NCI-H2107 treated with DMSO at 0.1 percent for 48 hours (cell line): Measurements from ENCODE around the gene CHAC1.

Experiments used
- DNase-seq: peaks from one replicate; lab custom pipeline; 2025; ENCODE audit not compliant: unreplicated experiment; lab: John Stamatoyannopoulos, UW

Gene CHAC1, protein sequence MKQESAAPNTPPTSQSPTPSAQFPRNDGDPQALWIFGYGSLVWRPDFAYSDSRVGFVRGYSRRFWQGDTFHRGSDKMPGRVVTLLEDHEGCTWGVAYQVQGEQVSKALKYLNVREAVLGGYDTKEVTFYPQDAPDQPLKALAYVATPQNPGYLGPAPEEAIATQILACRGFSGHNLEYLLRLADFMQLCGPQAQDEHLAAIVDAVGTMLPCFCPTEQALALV

DNA sequence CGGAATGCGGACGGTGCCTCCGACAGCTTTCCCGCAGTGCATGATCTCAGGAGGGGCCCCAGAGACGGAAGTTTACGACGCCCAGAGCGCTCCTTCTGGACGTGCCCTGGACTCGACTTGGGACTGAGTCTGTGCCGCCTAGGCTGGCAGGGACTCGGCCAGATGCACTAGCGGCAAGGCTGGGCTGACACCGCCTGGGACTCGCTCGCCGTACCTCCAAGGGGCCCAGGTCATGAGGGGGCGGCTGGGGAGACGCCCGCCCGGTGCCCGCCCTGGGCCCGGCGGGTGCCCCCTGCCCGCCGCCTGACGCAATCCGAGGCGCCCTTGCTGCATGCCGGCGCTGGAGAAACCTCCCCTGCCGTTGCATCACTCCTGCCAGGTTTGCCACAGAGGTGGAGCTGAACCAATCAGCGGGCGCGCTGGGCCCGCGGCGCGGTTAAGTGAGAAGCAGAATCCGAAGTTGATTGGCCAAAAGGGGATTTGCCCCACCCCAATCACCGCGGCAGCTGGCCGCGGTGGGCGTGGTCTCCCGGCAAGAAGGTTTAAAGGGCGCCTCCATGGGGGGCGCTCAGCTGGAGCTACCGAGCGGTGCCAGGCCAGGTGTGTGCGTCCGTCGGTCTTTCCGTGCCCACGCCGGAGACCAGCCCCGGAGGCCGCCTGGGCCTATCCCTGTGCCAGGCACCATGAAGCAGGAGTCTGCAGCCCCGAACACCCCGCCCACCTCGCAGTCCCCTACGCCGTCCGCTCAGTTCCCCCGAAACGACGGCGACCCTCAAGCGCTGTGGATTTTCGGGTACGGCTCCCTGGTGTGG, at the start of gene CHAC1:
Gene CHAC1, plus strand, starts transcription at position 571 of the 812 bp plus-strand sequence. Its CDS starts 113 bp downstream, at position 684.
- peak; percentile 83 for DNase-seq

DNA sequence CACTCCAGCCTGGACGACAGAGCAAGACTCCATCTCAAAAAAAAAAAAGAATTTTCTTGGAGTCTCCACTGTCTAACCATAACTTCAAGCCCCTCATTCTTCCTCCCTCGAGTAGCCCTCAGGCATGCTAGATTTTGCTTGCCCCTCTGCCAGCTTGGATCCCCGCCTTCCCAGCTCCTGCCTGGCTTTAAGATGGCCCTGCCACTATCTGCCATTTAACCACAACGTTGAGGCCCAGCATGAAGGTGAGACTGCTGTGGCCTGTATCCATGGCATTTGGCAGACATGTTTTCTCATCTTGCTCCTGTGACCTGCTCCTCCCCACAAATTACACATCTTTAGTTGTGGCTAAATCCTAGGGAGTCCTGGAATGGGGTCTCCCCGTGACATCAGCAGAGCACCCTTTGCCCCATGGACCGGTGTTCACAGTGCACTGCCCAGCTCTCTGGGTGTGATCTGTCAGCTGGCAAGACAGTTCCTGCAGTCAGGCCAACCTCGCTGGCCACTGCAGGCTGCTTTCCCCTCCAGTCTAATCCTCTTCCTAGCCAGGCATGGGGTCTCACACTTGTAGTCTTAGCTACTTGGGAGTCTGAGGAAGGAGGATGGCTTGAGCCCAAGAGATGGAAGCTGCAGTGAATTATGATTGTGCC, 48.6 kb upstream of the CHAC1 start:
- DNase-seq = no peak

DNA sequence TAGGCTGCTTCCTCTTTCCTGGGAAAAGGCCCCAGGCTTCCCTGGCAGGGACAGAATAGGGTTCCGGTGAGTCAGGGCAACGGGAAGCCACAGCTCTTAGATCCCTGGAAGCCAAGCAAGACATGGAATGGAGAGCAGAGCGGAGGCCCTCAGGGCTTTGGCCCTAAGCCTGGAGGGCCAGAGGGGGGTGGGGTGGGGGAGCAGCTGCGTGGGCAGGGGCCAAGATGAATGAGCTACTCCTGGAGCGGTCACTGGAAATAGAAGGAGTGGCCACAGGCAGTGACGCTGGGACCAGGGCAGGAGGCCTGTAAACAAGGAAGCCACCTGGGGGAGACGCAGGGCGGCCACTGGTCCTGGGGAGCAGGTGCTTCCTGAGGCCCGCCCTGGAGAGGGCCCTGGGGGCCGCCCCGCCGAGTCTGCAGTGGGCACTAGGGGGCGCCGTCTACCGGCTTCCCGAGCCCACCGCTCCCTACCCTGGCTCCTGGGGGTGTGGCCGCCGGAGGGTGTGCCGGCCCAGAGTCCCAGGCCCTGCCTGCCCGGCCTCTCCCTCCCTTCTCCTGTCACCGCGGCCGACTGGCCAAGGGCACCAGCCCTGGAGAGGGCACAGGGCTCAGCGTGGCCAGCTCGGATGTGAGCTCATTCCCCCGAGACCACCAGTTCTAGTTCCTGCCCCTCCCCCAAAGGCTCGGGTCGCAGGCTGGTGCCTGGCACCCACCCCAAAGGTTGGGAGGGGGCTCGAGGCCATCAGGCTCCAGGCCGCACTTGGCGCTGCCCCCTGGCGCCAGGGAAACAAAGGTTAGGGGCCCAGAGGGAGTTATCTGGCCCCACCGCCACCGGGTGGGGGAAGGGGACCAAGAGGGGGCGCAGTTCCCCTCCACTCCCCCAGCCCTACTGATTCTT, 46.9 kb upstream of the CHAC1 start:
- DNase-seq = peak; percentile 58

DNA sequence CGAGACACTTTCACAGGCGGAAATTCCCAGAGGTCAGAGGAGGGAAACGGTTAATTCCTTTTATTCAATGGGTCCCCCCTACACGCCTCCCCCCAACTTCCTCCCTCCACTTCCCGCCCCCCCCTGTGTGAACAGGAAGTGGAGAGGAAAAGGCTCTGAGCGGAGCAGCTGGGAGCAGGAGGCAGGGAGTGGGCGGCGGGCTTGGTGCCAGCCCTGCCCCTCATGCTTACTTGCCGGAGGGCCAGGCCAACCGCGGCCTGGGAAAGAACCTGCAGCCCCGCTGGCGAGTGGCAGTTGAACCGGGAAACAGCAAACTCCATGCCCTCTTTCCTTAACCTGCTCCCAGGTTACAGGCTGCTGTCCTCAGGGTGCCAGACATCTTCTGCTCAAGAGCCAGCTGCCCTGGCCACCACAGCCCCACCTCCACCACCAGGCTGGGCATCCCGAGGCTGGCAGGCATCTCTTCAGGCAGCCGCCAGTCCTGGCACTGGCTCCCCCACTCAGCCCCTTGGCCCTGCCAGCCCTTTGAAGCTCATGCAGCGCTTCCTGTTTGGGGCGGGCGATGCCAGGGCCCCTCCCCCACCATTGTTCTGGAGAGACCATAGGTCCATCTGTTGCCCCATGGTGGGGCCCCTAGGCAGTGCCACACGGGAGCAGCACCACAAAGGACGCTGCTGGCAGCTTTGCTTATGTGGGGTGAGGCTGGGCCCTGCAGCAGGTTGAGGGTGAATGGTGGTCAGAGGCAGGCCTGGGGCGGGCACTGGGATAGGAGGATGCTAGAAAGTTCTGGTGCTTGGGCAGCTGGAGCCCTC, 46.1 kb upstream of the CHAC1 start:
- peak; percentile 36 for DNase-seq

DNA sequence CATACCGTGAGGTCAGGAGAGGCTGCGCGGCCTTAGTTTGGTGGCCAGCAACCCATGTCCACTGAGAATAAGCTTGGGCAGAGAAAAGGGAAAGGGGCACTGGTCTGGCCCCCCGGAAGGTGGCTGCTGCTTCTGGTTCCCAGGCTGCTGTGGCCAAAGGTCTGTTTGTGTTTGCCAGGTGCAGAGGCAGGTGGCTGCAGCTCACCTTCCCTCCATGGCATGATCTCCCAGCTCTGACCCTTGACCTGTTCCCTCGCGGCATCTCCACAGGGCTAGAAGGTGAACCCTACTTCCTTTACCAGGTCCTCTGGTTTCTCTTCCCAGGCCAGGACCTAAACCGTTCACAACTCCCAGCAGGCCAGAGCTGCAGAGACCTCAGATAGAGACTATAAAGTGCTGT, 45.2 kb upstream of the CHAC1 start:
- DNase-seq = no peak

DNA sequence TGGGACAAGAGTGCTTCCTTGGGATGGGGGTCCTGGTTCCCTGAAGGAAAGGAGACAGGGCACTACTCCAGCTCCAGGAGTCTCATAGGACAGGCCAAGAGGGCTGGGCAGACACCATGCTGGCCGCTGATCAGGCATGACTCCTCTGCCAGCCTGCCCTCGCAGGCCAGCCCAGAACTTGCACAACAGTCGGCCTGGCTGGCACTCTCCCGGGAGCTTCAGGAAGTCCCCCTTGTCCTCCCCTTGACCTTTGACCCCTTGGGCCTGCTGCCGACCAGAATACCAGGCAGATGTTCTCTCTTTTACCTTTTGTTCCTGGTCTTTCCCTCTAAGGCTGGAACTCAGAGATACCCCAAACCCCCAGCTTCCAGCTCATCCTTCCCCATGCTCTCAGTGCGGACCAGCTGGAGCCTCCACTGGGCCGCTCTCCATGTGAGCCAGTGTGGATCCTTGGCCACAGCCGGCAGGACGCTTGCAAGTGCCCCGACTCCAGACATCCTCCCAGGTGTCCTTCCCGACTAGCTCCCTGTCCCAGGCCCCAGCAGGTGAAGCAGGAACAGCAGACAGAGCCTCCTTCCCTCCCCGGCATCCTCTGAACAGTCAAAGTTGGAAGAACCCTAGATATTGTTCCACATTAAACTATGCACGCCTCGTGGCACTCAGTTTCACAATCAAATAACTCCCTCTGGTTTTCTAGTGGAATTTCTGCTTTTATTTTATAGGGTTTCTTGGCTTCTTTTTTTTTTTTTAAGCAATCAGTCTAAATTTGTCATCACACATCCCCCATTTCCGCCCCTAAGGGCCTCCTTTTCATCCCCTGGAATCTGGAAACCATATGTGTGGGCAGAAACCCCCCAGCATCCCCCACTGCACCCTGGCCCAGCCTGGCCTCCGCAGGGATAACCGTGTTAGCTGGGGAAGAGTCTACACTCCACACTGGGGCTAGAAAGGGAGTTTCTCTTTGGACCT, 43.3 kb upstream of the CHAC1 start:
- no peak for DNase-seq

DNA sequence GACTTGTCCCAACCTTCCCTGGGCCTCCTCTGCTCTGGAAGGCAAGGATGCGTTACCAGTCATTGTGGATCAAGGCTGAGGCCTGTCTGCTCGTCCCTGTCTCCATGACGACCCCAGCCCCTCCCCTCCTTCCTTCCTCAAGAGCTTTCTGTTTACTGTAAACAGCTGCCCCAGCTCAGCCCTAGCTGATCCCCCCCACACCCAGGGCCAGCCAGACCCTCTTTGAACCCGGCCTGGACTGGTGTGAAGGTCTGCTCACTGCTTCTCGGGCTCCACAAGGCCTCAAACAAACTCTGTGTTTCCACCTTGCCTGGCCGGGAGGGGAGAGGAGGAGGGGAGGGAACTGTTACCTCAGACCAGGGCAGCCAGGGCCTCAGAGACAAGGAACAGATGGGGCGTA, 42.1 kb upstream of the CHAC1 start:
- no peak for DNase-seq

DNA sequence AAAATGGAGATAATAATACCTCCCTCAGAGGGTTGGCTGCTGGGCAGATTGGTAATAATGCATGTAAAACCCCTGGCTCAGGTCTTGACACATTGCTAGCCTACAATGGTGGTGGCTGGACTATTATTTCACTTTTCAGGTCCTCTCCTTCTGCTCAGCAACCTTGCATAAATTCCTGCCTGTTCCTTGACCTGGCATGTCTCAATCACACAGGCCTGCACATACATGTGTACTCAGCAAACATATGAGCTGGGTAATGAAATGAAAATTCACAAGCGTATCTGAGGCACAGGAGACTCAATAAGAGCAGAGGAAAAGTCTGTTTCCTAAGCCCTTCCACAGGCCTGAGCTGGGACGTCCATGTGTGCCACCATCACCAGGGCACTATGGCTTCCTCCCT, 41.6 kb upstream of the CHAC1 start:
- DNase-seq = no peak

DNA sequence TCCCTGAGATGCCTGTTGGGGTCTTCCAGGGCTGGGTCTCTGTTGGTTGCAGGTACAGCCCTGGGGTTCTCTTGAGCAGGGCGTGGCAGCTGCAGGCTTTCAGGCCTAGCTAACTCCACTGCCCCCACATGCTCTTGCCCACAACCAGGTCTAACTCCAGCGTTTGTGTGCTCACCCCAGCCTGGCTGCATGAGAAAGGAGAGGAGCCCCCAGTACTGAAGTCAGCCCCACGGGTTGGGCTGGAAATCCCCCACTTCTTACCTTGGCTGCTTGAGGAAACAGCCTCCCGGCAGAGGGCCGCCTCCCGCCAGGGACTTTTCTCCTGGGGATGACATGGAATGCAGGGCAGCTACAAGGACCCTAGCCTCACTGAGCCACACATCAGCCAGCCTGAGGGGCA, 40.8 kb upstream of the CHAC1 start:
- DNase-seq = no peak

DNA sequence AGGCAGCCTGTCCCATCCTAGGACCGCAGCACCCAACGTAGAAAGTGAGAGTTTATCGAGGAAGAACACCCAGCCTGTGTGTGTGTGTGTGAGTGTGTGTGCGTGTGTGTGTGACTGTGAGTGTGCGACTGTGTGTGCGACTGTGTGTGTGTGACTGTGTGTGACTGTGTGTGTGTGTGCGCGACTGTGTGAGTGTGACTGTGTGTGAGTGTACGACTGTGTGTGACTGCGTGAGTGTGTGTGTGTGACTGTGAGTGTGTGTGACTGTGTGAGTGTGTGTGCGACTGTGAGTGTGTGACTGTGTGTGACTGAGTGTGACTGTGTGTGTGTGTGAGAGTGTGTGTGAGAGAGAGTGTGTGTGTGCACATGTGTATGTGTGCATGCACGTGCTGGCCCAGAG, 39.3 kb upstream of the CHAC1 start:
- DNase-seq = no peak

DNA sequence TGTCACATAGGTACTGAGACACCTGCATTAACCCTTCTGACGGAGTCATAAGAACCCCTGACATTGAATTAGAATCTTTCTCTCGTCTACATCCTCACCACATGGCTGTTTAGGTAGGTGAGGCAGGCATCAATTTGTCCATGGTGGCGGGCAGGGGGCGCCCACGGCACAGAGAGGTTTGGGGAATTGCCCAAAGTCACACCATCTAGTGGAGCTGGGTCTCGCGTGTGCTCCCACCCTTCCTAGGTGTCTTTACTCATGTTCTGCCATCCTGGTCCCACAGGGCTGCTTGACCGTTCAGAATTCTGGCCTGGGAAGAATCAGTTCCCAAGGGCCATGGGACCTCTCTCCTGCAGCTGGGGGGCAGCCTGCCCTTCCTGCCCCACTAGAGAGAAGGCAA, 38.8 kb upstream of the CHAC1 start:
- no peak for DNase-seq

DNA sequence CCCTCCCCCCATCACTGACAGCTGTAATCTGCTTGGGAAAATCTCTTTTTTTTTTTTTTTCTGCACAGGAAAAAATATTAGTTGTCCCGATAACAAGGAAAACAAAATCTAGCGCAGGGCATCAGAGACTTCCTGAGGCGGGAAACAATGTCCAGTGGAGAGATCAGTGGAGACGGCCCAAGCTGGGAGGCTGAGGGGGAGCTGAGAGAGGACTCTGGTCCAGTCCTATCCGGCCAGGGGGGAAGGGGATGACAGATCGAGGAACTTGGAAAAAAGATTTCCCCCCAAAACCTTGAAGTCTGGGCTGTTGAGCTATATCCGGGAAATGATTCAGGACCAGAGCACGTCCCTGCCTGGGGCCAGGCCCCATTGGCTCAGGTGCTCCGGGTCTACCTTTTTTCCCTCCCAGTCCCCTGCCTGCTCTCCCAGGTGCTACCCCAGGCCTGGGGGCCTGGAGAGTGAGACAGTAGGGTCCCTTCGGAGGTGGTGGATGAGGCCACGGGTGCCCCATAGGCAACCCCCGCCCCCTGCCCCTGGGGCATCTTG, 38.1 kb upstream of the CHAC1 start:
- no peak for DNase-seq

DNA sequence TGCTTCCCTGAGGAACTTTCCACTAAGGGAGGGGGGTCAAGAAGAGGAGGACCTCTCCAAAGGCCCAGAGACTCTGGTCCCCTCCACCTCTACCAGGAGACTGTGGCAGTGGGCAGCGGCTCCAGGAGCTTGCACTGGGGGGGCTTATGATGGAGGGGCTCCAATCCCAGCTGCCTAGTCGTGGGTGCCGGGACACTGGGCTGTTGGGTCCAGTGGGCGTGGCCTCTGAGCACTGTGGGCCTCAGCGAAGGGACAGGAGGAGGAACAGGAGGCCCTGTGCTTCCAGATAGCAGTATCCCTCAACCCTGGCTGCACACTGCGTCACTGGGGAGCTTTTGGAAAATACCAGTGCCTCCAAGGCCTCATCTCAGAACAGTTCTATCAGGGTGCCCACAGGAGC, 37.6 kb upstream of the CHAC1 start:
- no peak for DNase-seq

DNA sequence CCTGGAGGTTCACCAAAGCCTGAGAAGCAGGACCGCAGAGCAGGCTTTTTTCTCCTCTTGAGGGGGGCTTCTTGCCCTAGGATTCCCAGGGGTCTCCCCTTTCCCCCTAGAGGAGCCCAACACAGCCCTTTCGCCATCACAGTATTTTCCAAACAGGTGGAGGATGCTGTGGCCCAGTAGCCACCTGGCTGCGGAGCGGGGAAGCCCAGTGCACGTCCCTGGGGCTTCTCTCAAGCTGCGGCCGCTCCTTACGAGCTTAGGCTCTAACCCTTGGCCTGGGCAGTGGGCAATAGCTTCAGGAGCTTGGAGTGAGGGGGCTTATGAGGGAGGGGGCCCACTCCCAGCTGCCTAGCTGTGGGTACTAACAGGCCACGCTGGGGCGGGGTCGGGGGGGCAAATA, 35.7 kb upstream of the CHAC1 start:
- no peak for DNase-seq

DNA sequence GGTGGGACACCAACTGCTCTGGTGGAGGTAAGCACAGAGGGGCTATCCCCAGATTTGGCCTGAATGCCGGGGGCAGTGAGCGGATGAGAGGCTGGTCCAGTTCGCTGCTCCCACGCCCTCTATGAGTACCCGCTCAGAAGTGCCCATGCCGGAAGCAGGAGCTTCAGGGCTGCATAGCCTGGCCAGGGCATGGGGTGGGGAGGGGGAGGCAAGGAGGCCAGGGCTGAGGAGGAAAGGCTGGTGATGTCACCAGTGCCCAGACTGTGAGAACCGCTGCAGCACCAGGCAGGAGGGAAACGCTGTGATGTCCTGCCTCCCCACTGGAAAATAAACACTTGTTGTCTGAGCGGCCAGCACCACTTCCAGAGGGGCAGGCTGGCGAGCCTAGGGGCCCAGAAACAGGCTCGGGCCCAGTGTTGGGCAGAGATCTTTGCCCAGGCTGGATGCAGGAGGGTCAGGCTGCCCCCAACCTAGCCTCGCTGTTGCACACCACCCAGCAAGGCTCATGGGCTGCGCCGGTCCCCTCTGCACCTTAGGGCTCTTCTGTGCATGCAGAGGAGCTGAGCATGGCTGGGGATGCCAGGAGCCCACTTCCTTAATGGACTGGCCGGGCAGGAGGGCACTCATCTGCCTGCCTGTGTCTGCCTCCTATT, 35.0 kb upstream of the CHAC1 start:
- DNase-seq = no peak

DNA sequence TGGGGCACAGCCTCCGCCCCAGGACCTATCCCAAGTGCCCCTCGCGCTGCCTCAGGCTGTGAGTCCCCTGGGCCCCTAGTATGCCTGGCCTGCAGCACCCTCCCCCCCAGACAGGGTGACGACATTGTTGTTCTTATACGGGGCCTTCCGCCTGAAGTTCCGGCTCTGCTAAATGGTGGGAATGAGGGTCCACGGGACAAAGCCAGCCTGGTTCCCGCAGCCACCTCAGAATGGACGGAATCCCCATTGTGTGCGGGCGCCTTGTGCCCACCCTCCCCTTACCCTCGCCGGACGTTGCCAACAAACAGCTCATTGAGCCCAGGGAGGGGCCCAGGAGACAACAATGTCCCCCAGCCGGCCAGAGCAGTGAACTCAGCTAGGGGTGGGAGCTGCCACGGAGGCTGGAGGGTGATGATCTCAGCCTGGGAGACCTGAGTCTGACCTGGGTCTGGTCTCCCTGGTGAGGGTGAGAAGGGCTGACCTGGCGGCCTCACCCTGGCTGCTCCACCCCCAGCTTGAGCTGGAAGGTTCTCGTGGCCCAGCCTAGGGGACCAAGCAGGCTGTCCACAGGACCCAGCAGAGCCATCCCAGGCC, 34.4 kb upstream of the CHAC1 start:
- DNase-seq = no peak

DNA sequence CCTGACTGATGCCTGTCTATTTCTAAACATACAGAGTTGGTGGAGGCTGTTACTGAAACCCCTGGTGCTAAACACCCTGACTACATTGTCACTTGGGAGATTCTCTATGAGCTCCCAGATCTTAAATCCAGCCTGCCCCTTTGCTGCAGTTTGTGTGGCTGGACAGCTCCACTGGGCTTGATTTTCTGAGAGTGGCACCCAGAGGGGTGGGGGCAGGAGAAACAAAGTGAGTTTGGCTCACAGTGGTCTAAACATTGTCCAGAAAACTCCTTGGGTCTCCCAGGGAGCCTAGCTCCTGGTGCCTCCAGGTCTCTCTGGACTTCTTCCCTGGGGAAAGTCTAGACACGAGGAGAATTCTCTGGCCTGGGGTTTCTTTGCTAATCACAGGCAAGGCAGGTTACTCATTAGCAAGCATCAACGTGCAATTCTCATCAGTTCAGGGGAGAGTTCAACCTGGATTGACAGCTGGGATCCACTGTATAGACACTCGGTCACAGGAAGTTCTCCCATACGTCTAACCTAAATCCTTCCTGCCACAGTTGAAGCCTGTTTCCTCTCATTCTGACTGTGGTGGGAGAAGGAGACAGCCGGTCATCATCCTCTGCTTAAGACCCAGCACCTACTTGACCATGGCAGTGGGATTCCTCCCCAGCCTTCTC, 31.2 kb upstream of the CHAC1 start:
- DNase-seq = no peak

DNA sequence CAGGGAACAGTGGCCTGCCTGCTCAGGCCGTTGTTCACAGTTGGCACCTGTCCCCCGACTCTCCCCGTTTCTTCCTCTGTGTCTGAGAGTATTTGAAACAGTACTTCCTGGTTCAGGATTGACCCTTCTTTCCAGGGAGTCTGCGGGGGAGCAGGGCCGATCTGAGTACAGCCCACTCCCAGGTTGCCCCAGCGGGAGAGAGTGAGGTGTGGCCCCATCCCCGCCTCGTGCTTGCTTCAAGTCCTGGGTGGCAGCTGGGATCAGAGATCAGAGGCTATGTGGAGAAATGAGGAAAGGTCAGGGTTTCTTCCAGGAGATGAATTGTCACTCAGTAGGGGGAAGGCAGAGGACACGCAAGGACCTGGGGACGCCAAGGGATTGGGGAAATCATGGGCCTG, 30.7 kb upstream of the CHAC1 start:
- DNase-seq = no peak
